Skeletal muscle cell (primary cell): ENCODE measurements around the gene DNAH1.
"Not testable (repeated sequence)": the region's sequence is repeated elsewhere in the genome, so short reads cannot be mapped to it uniquely, and the experiment has no call there.

Experiments used
- DNase-seq: peaks from one replicate; pipeline ENCODE4 v3.0.0-alpha.2; 2010; ENCODE audit warnings: low read depth
- H3K4me3 ChIP-seq: 2 replicates; pipeline ENCODE4 v1.5.1; 2011; ENCODE audit warnings: low read depth, mild to moderate bottlenecking, control low read depth, low read length, moderate library complexity

The DNAH1 gene

GRCh38 chr3:52328536-52329080 is 12.5 kb downstream of the DNAH1 start:
- no peak for DNase-seq
- H3K4me3 ChIP-seq = no peak overlapping the region

DNA sequence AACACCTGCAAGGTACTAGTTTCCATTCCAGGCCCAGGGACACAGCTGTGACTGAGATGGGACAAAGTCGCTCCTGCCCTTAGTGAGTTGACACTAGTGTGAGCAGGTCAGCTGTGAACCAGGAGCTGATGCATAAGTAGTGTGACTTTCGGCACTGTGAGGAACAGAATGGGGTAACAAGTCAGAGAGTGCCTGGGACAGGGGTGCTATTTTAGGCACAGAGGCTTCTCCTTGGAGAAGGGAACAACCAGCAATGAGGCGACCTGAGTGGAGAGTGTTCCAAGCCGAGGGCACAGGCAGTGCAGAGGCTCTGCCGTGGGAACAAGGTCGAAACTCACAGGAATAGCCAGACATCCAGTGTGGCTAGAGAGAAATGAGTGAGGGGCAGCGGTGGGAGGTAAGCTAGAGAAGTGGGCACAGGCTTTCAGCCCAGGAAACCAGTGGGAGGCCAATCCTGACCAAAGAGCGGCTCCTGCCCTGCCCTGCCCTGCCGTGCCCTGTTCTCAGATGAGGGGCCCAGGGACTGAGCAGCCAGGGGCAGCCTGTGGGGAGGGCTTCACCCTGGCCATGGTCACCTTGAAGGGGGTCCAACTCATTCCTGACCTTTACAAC is 14.2 kb downstream of the DNAH1 start:
- no peak for DNase-seq
- H3K4me3 ChIP-seq = no peak overlapping the region

GRCh38 chr3:52331091-52331490 is 15.0 kb downstream of the DNAH1 start:
- DNase-seq = no peak
- H3K4me3 ChIP-seq = no peak overlapping the region

GRCh38 chr3:52331906-52332305 is 15.8 kb downstream of the DNAH1 start:
- H3K4me3 ChIP-seq = no peak overlapping the region
- DNase-seq = no peak

DNA sequence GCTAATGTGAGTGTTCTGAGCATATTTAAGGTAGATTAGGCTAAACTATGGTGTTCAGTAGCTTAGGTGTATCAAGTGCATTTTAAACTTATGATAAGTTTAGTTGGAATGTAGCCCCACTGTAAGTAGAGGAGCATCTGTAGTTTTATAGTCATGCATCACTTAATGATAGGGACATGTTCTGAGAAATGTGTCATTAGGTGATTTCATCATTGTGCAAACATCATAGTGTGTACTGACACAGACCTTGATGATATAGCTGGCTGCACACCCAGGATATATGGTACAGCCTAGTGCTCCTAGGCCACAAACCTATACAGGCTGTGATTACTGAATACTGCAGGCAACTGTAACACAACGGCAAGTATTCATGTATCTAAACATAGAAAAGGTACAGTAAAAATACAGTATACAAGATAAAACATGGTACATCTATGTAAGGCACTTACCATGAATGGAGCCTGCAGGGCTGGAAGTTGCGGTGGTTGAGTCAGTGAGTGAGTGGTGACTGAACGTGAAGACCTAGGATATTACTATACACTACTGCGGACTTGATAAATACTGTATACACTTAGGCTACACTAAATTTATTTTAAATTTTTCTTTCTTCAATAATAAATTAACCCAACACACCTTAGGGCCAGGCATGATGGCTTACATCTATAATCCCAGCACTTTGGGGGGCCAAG is 17.9 kb downstream of the DNAH1 start:
- DNase-seq = no peak
- H3K4me3 ChIP-seq = no peak overlapping the region

- DNase-seq, H3K4me3 ChIP-seq: not testable (repeated sequence)
Measured at GRCh38 chr3:52338131-52338530, 22.0 kb downstream of the DNAH1 start.

DNA sequence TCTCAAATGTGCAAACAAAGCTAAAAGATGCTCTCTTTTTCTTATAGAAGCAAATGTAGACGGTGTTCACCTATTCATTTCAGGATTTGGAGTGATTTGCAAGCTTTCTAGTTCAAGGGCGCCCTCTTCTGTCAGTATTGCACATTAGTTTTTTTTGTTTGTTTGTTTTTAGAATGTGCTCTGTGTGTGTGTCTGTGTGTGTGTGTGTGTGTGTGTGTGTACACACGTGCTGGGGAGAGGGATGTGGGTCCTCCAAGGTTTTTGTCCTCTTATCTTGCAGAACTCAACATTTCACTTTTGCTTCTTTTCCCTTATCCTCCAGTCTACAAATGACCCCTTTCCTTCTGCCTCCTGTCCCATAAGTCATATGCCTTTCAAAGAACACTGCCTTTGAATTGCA is 23.5 kb downstream of the DNAH1 start:
- DNase-seq = peak; percentile 56
- H3K4me3 ChIP-seq = no peak overlapping the region

DNA sequence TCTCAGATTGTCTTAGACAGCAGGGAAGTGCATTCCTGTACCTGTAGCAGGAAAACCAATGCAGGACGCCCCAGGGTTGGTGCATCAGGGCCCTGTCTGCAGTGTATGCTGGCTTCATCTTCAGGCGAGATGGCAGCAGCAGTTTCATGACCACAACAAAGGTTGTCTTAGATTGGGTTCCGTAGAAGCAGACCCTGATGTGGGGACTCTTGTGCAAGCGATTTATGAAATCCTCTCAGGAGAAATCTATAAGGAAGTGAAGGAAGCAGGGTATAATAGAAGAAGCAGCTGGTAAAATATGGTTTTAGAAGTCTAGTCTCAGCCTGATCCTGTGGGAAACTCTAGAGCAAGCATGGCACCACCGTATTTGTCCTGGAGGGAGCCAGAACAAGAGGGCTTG is 25.0 kb downstream of the DNAH1 start:
- no peak overlapping the region for H3K4me3 ChIP-seq
- no peak for DNase-seq

- H3K4me3 ChIP-seq = no peak overlapping the region
- DNase-seq = no peak
Measured at GRCh38 chr3:52343946-52344600, 28.0 kb downstream of the DNAH1 start.

GRCh38 chr3:52345521-52346109 is 29.5 kb downstream of the DNAH1 start:
- no peak overlapping the region for H3K4me3 ChIP-seq
- DNase-seq = no peak

- DNase-seq = peak; percentile 5
Measured at GRCh38 chr3:52346623-52347530, 30.8 kb downstream of the DNAH1 start.

DNA sequence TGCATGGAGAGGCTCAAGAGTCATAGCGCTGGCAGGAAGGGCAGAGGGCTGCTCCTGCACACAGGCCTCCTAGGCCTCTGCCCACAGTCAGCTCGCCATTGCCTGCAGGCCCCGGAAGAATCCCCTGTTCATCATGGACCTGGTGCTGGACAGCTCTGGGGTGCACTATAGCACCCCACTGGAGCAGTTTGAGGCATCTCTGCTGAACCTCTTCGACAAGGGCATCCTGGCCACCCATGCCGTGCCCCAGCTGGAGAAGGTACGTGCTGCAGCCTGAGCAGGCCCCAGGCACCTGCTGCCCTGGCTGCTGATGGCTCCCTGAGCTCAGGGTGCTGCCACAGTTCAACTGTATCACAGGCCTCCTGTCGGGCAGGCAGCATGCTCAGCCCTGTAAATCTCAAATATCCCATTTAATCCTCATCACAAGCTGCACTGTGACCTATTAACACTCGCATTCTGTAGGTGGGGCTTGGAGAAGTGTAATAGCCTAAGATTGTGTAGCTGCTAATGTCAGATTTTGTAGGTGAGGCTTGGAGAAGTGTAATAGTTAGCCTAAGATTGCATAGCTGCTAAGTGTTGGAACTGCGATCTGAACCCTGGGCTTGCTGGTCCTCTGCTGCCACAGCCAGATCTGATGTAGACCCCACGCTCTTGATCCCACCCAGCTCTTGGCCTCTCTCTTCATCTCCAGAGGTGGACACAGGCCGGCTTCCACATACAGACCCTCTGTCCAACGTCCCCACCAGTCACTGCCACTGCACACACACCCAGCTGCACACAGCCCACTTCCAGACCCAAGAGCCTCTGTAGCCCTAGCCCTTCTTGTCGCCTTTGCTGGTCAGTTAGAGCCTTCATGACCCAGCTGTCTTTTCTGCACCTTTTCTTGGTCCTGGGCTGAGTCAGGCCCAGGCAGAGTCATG is 31.9 kb downstream of the DNAH1 start:
- no peak for DNase-seq
- H3K4me3 ChIP-seq = no peak overlapping the region

More at GRCh38 chr3:52346623-52347530, 30.8 kb downstream of the DNAH1 start:
- no peak overlapping the region for H3K4me3 ChIP-seq

DNA sequence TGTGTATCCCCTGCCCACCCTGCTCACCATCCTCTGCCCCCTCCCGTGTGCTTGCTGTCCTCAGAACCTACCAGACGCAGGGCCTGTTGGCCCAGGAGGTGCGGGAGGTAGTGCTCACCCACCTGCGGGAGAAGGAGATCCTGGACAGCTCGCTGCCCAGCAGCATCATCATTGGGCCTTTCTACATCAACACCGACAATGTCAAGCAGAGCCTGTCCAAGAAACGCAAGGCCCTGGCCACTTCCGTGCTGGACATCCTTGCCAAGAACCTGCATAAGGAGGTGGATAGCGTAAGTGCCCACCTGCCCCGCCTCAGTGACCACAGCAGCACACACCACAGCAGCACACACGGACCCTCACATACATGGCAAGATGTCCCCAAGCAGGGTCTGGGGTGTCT is 33.0 kb downstream of the DNAH1 start:
- DNase-seq = no peak
- H3K4me3 ChIP-seq = no peak overlapping the region

- H3K4me3 ChIP-seq = no peak overlapping the region
- no peak for DNase-seq
Measured at GRCh38 chr3:52349611-52350395, 33.7 kb downstream of the DNAH1 start.

DNA sequence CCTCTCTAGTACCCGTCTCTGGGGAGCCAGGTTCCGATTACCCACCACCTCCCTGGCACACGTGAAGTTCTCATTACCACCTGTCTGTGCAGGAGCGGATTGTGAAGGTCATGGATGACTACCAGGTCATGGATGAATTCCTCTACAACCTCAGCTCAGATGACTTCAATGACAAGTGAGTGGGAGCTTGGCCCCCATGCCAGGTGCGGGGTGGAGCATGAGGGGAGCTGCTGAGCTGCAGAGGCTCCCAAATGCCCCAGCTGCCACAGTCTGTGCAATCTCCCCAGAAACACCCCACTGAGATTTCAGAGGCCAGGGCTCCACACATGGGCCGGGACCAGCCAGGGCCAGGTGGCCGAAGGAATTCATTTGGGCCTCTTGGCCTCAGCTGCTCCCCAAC is 34.3 kb downstream of the DNAH1 start:
- no peak overlapping the region for H3K4me3 ChIP-seq
- DNase-seq = no peak

- no peak overlapping the region for H3K4me3 ChIP-seq
- no peak for DNase-seq
Measured at GRCh38 chr3:52350981-52351761, 35.1 kb downstream of the DNAH1 start.
